ENCODE data around the gene NPLOC4. TPM values are rescaled to one million over a fixed set of nuclear protein-coding genes. Genes with fewer than 3 reads are reported as not detected.

The NPLOC4 gene
- total and polyA plus RNA-seq, 9 of the 15 experiments (the other 6 are each of a cell fraction or from before 2014, with no cell fraction given), result 1.5 to 116 (median 64.5) TPM

DNA sequence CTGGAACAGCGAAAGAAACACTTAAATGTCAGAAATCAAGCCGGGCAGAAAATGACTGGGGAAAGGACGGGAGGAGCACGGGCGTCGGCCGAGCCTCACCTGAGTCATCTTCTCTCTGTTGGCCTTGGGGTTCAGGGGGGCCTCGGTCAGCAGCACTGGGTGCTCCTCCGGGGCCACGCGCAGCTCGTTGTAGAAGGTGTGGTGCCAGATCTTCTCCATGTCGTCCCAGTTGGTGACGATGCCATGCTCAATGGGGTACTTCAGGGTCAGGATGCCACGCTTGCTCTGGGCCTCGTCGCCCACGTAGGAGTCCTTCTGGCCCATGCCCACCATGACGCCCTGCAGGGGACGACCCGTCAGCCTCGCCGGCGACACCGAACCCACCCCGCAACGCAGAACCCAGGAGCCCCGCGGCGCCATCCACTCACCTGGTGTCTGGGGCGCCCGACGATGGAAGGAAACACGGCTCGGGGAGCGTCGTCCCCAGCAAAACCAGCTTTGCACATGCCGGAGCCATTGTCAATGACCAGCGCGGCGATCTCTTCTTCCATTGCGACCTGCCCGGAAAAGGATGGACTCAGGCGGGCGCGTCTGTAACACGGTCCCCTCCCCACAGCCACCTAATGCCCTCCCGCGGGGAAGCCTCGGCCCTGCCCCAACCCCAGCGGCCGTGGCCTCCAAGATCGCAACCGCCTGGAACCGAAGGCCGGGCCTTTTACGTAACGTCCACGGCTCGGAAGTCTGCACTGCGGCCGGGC lies 124.9 kb downstream of the NPLOC4 start (continued):
- TF ChIP-seq ZNF212 (CRISPR knock-in tag; IDR thresholded peaks at IDR 0.05) (no peak), BDP1 (IDR thresholded peaks at IDR 0.05; ENCODE audit: insufficient read depth, insufficient read length) (no peak), SRSF1 (IDR thresholded peaks at IDR 0.05; ENCODE audit: low read depth, low read length) (no peak), ZKSCAN8 (CRISPR knock-in tag; IDR thresholded peaks at IDR 0.05) (no peak), SETDB1 (IDR thresholded peaks at IDR 0.05; ENCODE audit: low read length) (no peak), POLR2H (tag; IDR thresholded peaks at IDR 0.05; ENCODE audit: low read depth) (no peak), XRCC4 (IDR thresholded peaks at IDR 0.05; ENCODE audit: extremely low read depth, insufficient read depth, insufficient read length) (no peak), ZSCAN29 (IDR thresholded peaks at IDR 0.05) (no peak), MAZ (CRISPR knock-in tag; conservative IDR thresholded peaks at IDR 0.05 in 1 of 2, IDR thresholded peaks at IDR 0.05 in 1 of 2) (peak; percentile 40 to 57; a peak in 2 of 4 replicates)
- TF ChIP-seq, protein P1, sequence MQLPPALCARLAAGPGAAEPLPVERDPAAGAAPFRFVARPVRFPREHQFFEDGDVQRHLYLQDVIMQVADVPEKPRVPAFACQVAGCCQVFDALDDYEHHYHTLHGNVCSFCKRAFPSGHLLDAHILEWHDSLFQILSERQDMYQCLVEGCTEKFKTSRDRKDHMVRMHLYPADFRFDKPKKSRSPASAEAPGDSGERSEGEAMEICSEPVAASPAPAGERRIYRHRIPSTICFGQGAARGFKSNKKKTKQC (CRISPR knock-in tag; IDR thresholded peaks at IDR 0.05), result 0 out of 2 replicates have a peak, but pooled peaks have one; percentile 11
- TF ChIP-seq, protein P2, sequence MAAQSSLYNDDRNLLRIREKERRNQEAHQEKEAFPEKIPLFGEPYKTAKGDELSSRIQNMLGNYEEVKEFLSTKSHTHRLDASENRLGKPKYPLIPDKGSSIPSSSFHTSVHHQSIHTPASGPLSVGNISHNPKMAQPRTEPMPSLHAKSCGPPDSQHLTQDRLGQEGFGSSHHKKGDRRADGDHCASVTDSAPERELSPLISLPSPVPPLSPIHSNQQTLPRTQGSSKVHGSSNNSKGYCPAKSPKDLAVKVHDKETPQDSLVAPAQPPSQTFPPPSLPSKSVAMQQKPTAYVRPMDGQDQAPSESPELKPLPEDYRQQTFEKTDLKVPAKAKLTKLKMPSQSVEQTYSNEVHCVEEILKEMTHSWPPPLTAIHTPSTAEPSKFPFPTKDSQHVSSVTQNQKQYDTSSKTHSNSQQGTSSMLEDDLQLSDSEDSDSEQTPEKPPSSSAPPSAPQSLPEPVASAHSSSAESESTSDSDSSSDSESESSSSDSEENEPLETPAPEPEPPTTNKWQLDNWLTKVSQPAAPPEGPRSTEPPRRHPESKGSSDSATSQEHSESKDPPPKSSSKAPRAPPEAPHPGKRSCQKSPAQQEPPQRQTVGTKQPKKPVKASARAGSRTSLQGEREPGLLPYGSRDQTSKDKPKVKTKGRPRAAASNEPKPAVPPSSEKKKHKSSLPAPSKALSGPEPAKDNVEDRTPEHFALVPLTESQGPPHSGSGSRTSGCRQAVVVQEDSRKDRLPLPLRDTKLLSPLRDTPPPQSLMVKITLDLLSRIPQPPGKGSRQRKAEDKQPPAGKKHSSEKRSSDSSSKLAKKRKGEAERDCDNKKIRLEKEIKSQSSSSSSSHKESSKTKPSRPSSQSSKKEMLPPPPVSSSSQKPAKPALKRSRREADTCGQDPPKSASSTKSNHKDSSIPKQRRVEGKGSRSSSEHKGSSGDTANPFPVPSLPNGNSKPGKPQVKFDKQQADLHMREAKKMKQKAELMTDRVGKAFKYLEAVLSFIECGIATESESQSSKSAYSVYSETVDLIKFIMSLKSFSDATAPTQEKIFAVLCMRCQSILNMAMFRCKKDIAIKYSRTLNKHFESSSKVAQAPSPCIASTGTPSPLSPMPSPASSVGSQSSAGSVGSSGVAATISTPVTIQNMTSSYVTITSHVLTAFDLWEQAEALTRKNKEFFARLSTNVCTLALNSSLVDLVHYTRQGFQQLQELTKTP (IDR thresholded peaks at IDR 0.05; ENCODE audit: low read depth in 1 of 2, partially characterized antibody in 2 of 2), result peak in 1 of 2 experiments; percentile 43
- TF ChIP-seq, protein P3, sequence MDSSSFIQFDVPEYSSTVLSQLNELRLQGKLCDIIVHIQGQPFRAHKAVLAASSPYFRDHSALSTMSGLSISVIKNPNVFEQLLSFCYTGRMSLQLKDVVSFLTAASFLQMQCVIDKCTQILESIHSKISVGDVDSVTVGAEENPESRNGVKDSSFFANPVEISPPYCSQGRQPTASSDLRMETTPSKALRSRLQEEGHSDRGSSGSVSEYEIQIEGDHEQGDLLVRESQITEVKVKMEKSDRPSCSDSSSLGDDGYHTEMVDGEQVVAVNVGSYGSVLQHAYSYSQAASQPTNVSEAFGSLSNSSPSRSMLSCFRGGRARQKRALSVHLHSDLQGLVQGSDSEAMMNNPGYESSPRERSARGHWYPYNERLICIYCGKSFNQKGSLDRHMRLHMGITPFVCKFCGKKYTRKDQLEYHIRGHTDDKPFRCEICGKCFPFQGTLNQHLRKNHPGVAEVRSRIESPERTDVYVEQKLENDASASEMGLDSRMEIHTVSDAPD (CRISPR knock-in tag; IDR thresholded peaks at IDR 0.05), result no peak
- TF ChIP-seq, protein P4, sequence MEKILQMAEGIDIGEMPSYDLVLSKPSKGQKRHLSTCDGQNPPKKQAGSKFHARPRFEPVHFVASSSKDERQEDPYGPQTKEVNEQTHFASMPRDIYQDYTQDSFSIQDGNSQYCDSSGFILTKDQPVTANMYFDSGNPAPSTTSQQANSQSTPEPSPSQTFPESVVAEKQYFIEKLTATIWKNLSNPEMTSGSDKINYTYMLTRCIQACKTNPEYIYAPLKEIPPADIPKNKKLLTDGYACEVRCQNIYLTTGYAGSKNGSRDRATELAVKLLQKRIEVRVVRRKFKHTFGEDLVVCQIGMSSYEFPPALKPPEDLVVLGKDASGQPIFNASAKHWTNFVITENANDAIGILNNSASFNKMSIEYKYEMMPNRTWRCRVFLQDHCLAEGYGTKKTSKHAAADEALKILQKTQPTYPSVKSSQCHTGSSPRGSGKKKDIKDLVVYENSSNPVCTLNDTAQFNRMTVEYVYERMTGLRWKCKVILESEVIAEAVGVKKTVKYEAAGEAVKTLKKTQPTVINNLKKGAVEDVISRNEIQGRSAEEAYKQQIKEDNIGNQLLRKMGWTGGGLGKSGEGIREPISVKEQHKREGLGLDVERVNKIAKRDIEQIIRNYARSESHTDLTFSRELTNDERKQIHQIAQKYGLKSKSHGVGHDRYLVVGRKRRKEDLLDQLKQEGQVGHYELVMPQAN (IDR thresholded peaks at IDR 0.05; ENCODE audit: borderline replicate concordance), result peak; percentile 47; the same call in 1 of the 2 replicates
- TF ChIP-seq, protein P5, sequence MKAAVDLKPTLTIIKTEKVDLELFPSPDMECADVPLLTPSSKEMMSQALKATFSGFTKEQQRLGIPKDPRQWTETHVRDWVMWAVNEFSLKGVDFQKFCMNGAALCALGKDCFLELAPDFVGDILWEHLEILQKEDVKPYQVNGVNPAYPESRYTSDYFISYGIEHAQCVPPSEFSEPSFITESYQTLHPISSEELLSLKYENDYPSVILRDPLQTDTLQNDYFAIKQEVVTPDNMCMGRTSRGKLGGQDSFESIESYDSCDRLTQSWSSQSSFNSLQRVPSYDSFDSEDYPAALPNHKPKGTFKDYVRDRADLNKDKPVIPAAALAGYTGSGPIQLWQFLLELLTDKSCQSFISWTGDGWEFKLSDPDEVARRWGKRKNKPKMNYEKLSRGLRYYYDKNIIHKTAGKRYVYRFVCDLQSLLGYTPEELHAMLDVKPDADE (conservative IDR thresholded peaks at IDR 0.05; ENCODE audit: control insufficient read depth, low read depth, low read length), result no peak
- TF ChIP-seq, protein P6, sequence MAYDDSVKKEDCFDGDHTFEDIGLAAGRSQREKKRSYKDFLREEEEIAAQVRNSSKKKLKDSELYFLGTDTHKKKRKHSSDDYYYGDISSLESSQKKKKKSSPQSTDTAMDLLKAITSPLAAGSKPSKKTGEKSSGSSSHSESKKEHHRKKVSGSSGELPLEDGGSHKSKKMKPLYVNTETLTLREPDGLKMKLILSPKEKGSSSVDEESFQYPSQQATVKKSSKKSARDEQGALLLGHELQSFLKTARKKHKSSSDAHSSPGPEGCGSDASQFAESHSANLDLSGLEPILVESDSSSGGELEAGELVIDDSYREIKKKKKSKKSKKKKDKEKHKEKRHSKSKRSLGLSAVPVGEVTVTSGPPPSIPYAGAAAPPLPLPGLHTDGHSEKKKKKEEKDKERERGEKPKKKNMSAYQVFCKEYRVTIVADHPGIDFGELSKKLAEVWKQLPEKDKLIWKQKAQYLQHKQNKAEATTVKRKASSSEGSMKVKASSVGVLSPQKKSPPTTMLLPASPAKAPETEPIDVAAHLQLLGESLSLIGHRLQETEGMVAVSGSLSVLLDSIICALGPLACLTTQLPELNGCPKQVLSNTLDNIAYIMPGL (CRISPR knock-in tag; IDR thresholded peaks at IDR 0.05), result no peak

Data from K562 (cell line).